ENCODE measurements around the gene GPD1. TPM values are rescaled to one million over a fixed set of nuclear protein-coding genes. Genes with fewer than 3 reads are reported as not detected.
"Not testable (repeated sequence)": the region's sequence is repeated elsewhere in the genome, so short reads cannot be mapped to it uniquely, and the experiment has no call there.

GPD1 gene
- total RNA-seq, 4 donors from 2014 or later, result 0.17 to 2.5 (median 0.60) TPM

DNA sequence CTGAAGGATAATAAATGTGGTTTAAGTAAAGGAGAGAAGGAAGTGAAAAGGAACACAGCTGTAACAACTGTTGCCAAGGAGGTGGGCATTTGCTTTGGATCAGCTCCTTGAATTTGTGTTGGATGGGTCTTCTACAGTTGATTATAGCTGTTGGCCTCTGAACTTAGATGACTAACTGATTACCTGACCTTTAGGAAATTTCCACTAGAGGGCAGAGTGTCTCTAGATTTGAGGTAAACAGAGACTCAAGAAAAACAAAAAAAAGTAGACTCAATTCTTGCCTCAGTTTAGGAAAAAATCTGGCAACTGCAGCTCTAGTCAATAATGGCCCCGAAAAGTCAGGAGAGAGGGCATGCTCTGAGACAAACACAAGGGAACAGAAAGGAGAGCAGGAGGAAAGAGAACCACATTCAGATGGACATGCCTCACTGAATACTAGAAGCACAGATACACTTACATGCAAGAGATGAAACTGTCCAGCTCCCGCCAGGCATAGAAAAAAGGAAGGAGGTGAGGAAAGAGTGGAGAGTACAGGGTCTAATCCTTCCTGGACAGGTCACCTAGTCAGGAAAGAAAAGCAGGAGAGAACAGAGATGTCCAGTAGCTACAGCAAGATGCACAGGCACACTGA is 28.8 kb downstream of the GPD1 start:
- intact Hi-C loops (cut with DNase I), result loop anchor here (5.0 kb wide), 1 partner anchor 45 kb away; no protein-coding TSS in a partner anchor
- no peak for DNase-seq (ENCODE audit: extremely low spot score)
- peak overlapping the region in 1 of 4 donors; percentile 31 for H3K27ac ChIP-seq (replicated peaks in 1 of 4)

DNA sequence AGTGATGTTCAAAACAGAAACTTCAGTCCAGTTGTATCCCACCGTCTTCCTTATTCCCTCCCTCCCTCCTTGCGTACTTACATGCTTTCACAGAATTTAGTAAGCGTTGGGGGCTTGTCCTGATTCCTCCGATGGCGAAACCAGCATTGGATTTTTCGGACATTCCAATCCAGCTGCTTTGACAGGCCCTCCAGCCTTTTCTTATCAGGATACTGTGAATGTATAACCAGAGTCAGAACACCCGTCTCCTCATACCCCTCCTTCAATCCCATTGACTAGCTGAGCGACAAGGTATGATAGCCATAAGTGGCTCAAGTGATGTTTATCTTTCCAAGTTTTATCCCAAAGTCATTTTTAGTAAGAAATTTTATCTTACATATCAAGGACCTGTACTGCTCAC is 39.2 kb downstream of the GPD1 start:
- Histone ChIP-seq H3K27me3 (no peaks in the 10 kb centered on the region), H3K27ac (replicated peaks in 1 of 4) (no peak overlapping the region), H3K36me3 (peaks cover 0 to 43% (median 26%) of the 10 kb centered on the region in 4 donors), H3K9me3 (no peaks in the 10 kb centered on the region), H3K4me3 (no peak overlapping the region), H3K4me1 (no peaks in the 10 kb centered on the region)
- intact Hi-C loops (cut with DNase I), result no loop called here
- TF ChIP-seq, protein P1, sequence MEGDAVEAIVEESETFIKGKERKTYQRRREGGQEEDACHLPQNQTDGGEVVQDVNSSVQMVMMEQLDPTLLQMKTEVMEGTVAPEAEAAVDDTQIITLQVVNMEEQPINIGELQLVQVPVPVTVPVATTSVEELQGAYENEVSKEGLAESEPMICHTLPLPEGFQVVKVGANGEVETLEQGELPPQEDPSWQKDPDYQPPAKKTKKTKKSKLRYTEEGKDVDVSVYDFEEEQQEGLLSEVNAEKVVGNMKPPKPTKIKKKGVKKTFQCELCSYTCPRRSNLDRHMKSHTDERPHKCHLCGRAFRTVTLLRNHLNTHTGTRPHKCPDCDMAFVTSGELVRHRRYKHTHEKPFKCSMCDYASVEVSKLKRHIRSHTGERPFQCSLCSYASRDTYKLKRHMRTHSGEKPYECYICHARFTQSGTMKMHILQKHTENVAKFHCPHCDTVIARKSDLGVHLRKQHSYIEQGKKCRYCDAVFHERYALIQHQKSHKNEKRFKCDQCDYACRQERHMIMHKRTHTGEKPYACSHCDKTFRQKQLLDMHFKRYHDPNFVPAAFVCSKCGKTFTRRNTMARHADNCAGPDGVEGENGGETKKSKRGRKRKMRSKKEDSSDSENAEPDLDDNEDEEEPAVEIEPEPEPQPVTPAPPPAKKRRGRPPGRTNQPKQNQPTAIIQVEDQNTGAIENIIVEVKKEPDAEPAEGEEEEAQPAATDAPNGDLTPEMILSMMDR (IDR thresholded peaks at IDR 0.05), result no peak
- TF ChIP-seq EP300 (IDR thresholded peaks at IDR 0.05) (no peak), POLR2AphosphoS5 (IDR thresholded peaks at IDR 0.05) (no peak), POLR2A (IDR thresholded peaks at IDR 0.05; ENCODE audit: low read depth) (no peak)
- 80% methylated on average over 8 of the region's 8 CpGs for WGBS
- DNase-seq (ENCODE audit: extremely low spot score), result no peak

More for the DNA sequence above, 28.8 kb downstream of the GPD1 start:
- WGBS, result 96% methylated on average over 2 of the region's 2 CpGs
- no peaks in the 10 kb centered on the region for H3K27me3 ChIP-seq
- H3K4me1 ChIP-seq, result peaks cover 3 to 30% (median 17%) of the 10 kb centered on the region in 4 donors
- TF ChIP-seq, protein P1 (IDR thresholded peaks at IDR 0.05), result peak in 1 of 3 experiments; percentile 69
- TF ChIP-seq POLR2AphosphoS5 (IDR thresholded peaks at IDR 0.05) (no peak), POLR2A (IDR thresholded peaks at IDR 0.05; ENCODE audit: low read depth) (no peak), EP300 (IDR thresholded peaks at IDR 0.05) (no peak)
- H3K36me3 ChIP-seq, result peaks cover 33 to 96% (median 76%) of the 10 kb centered on the region in 4 donors
- H3K9me3 ChIP-seq, result no peaks in the 10 kb centered on the region
- no peak overlapping the region for H3K4me3 ChIP-seq

DNA sequence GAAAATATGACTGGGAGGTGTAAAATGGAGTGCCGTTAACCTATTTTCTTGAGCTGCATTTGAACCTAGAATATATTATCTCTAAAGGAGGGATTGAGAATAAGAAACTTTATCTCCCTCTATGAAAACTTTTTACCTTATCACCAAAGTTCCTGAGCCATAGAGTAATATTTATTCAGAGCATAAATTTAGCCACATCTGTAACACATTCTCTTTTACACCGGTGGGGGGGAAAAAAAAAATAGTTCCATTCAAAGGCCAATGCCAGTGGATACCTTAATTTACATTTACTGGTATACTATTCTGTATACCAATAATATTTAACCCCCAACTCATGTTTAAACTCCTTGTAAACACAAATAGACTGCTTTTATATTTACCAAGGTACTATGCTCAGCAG is 41.6 kb downstream of the GPD1 start:
- DNase-seq (ENCODE audit: extremely low spot score), result no peak
- intact Hi-C loops (cut with DNase I), result no loop called here
- H3K27ac ChIP-seq (replicated peaks in 1 of 4), result no peak overlapping the region
- peaks cover 0 to 6% (median 0%) of the 10 kb centered on the region in 4 donors for H3K4me1 ChIP-seq
- no peak overlapping the region for H3K4me3 ChIP-seq
- no peaks in the 10 kb centered on the region for H3K27me3 ChIP-seq
- 84% methylated on average over 2 of the region's 2 CpGs for WGBS
- TF ChIP-seq, protein P1 (IDR thresholded peaks at IDR 0.05), result no peak
- TF ChIP-seq POLR2AphosphoS5 (IDR thresholded peaks at IDR 0.05) (no peak), EP300 (IDR thresholded peaks at IDR 0.05) (no peak), POLR2A (IDR thresholded peaks at IDR 0.05; ENCODE audit: low read depth) (no peak)
- peaks cover 0 to 27% (median 12%) of the 10 kb centered on the region in 4 donors for H3K36me3 ChIP-seq
- H3K9me3 ChIP-seq, result no peaks in the 10 kb centered on the region

DNA sequence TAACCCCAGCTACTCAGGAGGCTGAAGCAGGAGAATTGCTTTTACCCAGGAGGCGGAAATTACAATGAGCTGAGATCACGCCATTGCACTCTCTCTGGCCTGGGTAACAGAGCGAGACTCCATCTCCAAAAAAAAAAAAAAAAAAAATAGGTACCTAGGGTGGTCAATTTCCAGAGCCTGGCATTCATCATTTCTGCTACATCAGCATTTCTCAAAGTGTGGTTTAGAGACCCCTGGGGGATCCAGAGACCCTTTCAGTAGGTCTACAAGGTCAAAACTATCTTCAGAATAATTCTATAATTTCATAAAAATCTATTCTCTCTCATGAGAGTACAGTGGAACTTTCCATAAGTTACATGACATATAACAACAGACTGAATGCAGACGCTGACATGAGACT is 43.5 kb downstream of the GPD1 start:
- H3K4me1 ChIP-seq, result peaks cover 0 to 12% (median 3%) of the 10 kb centered on the region in 4 donors
- peaks cover 0 to 13% (median 0%) of the 10 kb centered on the region in 4 donors for H3K36me3 ChIP-seq
- H3K27ac ChIP-seq (replicated peaks in 1 of 4), result no peak overlapping the region
- 96% methylated on average over 4 of the region's 4 CpGs for WGBS
- no peaks in the 10 kb centered on the region for H3K9me3 ChIP-seq
- no peaks in the 10 kb centered on the region for H3K27me3 ChIP-seq
- TF ChIP-seq EP300 (IDR thresholded peaks at IDR 0.05), result no peak
- TF ChIP-seq, protein P1 (IDR thresholded peaks at IDR 0.05), result no peak
- no peak for TF ChIP-seq POLR2AphosphoS5 (IDR thresholded peaks at IDR 0.05)
- TF ChIP-seq POLR2A (IDR thresholded peaks at IDR 0.05; ENCODE audit: low read depth), result no peak
- DNase-seq (ENCODE audit: extremely low spot score), result no peak
- H3K4me3 ChIP-seq, result no peak overlapping the region
- intact Hi-C loops (cut with DNase I), result no loop called here

DNA sequence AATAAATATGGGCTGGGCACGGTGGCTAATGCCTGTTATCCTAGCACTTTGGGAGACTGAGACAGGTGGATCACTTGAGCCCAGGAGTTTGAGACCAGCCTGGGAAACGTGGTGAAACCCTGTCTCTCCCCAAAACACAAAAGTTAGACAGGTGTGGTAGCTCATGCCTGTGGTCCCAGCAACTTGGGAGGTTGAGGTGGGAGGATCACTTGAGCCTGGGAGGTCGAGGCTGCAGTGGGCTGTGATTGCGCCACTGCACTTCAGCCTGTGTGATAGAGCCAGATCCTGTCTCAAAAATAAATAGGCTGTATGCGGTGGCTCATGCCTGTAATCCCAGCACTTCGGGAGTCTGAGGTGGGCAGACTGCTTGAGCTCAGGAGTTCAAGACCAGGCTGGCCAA is 44.2 kb downstream of the GPD1 start:
- Histone ChIP-seq H3K36me3 (peaks cover 0 to 11% (median 0%) of the 10 kb centered on the region in 4 donors), H3K4me1 (peaks cover 0 to 12% (median 3%) of the 10 kb centered on the region in 4 donors)
- H3K27me3 ChIP-seq; H3K4me3 ChIP-seq; H3K9me3 ChIP-seq; DNase-seq (ENCODE audit: extremely low spot score); intact Hi-C loops (cut with DNase I); H3K27ac ChIP-seq (replicated peaks in 1 of 4): not testable (repeated sequence)
- 94% methylated on average over 6 of the region's 6 CpGs for WGBS
